Neuronal stem cell (in vitro differentiated cells): ENCODE data around the gene KCNJ12.
"Not testable (repeated sequence)": the region's sequence is repeated elsewhere in the genome, so short reads cannot be mapped to it uniquely, and the experiment has no call there.

Experiments used
- DNase-seq: peaks from one replicate; pipeline ENCODE4 v3.0.0-alpha.2; 2013; ENCODE audit warnings: low spot score
- H2AFZ ChIP-seq: one replicate; pipeline ENCODE4 v1.6.1; 2013; ENCODE audit warnings: mild to moderate bottlenecking, low read length, inconsistent platforms
- H2AK5ac ChIP-seq: 2 replicates; pipeline ENCODE4 v1.6.1; 2013; ENCODE audit warnings: low read depth, mild to moderate bottlenecking, inconsistent platforms, low read length, moderate library complexity, mixed read lengths
- H2BK120ac ChIP-seq: 2 replicates; pipeline ENCODE4 v1.6.1; 2013; ENCODE audit warnings: low read depth, mild to moderate bottlenecking, inconsistent platforms, low read length, moderate library complexity, mixed read lengths
- H2BK12ac ChIP-seq: one replicate; pipeline ENCODE4 v1.6.1; 2013; ENCODE audit warnings: low read length, inconsistent platforms
- H2BK15ac ChIP-seq: 2 replicates; pipeline ENCODE4 v1.6.1; 2013; ENCODE audit warnings: mild to moderate bottlenecking, low read length, inconsistent platforms, mixed read lengths
- H2BK5ac ChIP-seq: one replicate; pipeline ENCODE4 v1.6.1; 2013; ENCODE audit warnings: inconsistent platforms, mild to moderate bottlenecking, low read length, moderate library complexity
- H3K14ac ChIP-seq: one replicate; pipeline ENCODE4 v1.6.1; 2013; ENCODE audit warnings: low read length, inconsistent platforms
- H3K18ac ChIP-seq: 2 replicates; pipeline ENCODE4 v1.6.1; 2013; ENCODE audit warnings: low read length, inconsistent platforms
- H3K23ac ChIP-seq: 2 replicates; pipeline ENCODE4 v1.6.1; 2013; ENCODE audit warnings: low read depth, mild to moderate bottlenecking, mixed read lengths, low read length, inconsistent platforms; ENCODE audit not compliant: poor library complexity
- H3K27ac ChIP-seq: replicated peaks from 3 replicates; pipeline ENCODE4 v1.5.1; 2013; ENCODE audit warnings: low read length, inconsistent platforms
- H3K27me3 ChIP-seq, 3 experiments: 2 replicates each; pipeline ENCODE4 v1.6.1; 2013; ENCODE audit warnings: low read length in 3 of 3, mild to moderate bottlenecking in 2 of 3, inconsistent platforms in 1 of 3, low read depth in 1 of 3, mixed read lengths in 1 of 3, moderate library complexity in 1 of 3; ENCODE audit not compliant: control insufficient read depth in 3 of 3, insufficient read depth in 3 of 3
- H3K36me3 ChIP-seq, 2 donors: replicated peaks in 1 of 2; 2 replicates each; pipeline ENCODE4 v1.6.1; 2013; ENCODE audit warnings: low read length in 2 of 2; ENCODE audit not compliant: control insufficient read depth in 2 of 2, insufficient read depth in 2 of 2
- H3K4ac ChIP-seq: 2 replicates; pipeline ENCODE4 v1.6.1; 2013; ENCODE audit warnings: inconsistent platforms, mild to moderate bottlenecking, low read length, moderate library complexity
- H3K4me1 ChIP-seq, 2 donors: 1 replicate in 1 of 2; 2 replicates in 1 of 2; pipeline ENCODE4 v1.6.1; 2013; ENCODE audit warnings: low read length in 2 of 2, low read depth in 1 of 2; ENCODE audit not compliant: control insufficient read depth in 2 of 2, insufficient read depth in 1 of 2
- H3K4me2 ChIP-seq: one replicate; pipeline ENCODE4 v1.6.1; 2013; ENCODE audit warnings: mild to moderate bottlenecking, low read length, inconsistent platforms; ENCODE audit not compliant: insufficient read depth, poor library complexity, severe bottlenecking
- H3K4me3 ChIP-seq, 2 donors: 2 replicates each; pipeline ENCODE4 v1.5.1; 2013; ENCODE audit warnings: low read length in 2 of 2, mild to moderate bottlenecking in 2 of 2, inconsistent platforms in 1 of 2, moderate library complexity in 1 of 2
- H3K79me1 ChIP-seq: one replicate; pipeline ENCODE4 v1.6.1; 2013; ENCODE audit warnings: low read depth, mild to moderate bottlenecking, inconsistent platforms, low read length, moderate library complexity
- H3K9ac ChIP-seq: one replicate; pipeline ENCODE4 v1.6.1; 2013; ENCODE audit warnings: mild to moderate bottlenecking, low read depth, low read length, inconsistent platforms; ENCODE audit not compliant: poor library complexity
- H3K9me3 ChIP-seq, 2 donors: replicated peaks in 1 of 2; 2 replicates each; pipeline versions ENCODE3 to v1.6.1; 2013; ENCODE audit warnings: low read length in 2 of 2, mild to moderate bottlenecking in 2 of 2, inconsistent platforms in 1 of 2, low read depth in 1 of 2, mixed read lengths in 1 of 2, moderate library complexity in 1 of 2; ENCODE audit not compliant: control insufficient read depth in 2 of 2, insufficient read depth in 1 of 2
- H4K8ac ChIP-seq: one replicate; pipeline ENCODE4 v1.6.1; 2013; ENCODE audit warnings: low read depth, mild to moderate bottlenecking, inconsistent platforms, low read length, moderate library complexity
- H4K91ac ChIP-seq: one replicate; pipeline ENCODE4 v1.6.1; 2013; ENCODE audit warnings: low read length, low read depth, mild to moderate bottlenecking, inconsistent platforms; ENCODE audit not compliant: poor library complexity
- WGBS, 2 donors: extraction: QIAGEN DNeasy Blood & Tissue Kit; methylation state at CpG; one replicate each; pipeline ENCODE4 v1.1.7; 2013; ENCODE audit warnings: missing lambda C conversion rate in 2 of 2, mixed read lengths in 1 of 2; ENCODE audit not compliant: insufficient read length in 2 of 2, insufficient replicate concordance in 1 of 2; ENCODE audit errors: extremely low coverage in 2 of 2; 5-methylcytosine and 5-hydroxymethylcytosine counted together

KCNJ12 gene

DNA sequence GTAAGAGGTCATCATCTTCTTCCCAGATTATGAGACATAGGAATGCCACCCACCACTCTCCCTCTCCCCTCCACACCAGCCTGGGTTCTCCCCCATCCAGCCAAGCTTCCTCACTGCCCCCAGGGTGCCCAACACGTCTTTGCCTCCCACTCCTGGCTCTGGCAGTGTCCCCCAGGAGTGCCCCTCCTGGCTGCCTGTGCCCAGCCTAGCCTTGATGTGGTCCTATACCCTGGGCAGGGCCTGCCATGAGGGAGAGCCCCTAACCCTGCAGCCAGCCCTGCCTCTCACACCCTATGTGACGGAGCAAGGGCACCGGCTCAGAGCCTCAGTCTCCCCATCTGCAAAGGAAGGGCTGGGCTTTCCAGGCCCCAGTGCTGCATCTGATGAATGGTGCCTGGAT, 33.8 kb downstream of the KCNJ12 start:
- not testable (repeated sequence) for H3K27me3 ChIP-seq, H4K91ac ChIP-seq, H2BK15ac ChIP-seq, H2AFZ ChIP-seq, H3K9me3 ChIP-seq, H4K8ac ChIP-seq, H2BK12ac ChIP-seq, H2BK120ac ChIP-seq, DNase-seq, H3K4me2 ChIP-seq, H3K36me3 ChIP-seq, H3K79me1 ChIP-seq, H3K23ac ChIP-seq, H3K18ac ChIP-seq, H3K4me1 ChIP-seq, H3K27ac ChIP-seq, H3K14ac ChIP-seq, H3K9ac ChIP-seq, H2BK5ac ChIP-seq, H3K4ac ChIP-seq, H3K4me3 ChIP-seq, H2AK5ac ChIP-seq
- WGBS, 2 donors: no CpG with 5 or more reads among the region's 3 CpGs

DNA sequence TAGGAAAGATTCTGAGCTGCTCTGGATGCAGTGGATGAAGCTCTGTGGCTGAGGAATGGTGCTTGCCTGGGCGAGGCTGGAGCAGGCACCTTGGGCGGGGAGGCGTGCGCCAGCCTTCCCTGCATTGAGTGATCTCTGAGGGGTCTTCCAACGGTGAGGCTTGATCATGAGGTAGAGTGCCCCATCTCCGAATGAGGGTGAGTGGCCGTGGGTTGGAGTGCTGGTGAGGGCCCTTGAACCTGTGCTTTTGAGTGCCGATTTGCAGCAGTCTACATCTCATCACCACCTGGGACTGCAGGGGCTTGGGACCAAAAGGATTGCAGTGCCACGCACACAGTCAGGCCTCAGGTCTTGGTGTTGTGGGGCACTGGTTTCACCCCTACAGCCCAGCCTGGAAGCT, 34.2 kb downstream of the KCNJ12 start:
- not testable (repeated sequence) for H2AK5ac ChIP-seq, H2BK5ac ChIP-seq, H3K4me1 ChIP-seq, H3K36me3 ChIP-seq, H2BK120ac ChIP-seq, H3K23ac ChIP-seq, H3K9ac ChIP-seq, H3K79me1 ChIP-seq, H3K9me3 ChIP-seq, H3K27me3 ChIP-seq, H2AFZ ChIP-seq, H4K8ac ChIP-seq, H3K4me2 ChIP-seq, H4K91ac ChIP-seq, H3K4me3 ChIP-seq, H2BK12ac ChIP-seq, H2BK15ac ChIP-seq, H3K27ac ChIP-seq, DNase-seq, H3K18ac ChIP-seq, H3K14ac ChIP-seq, H3K4ac ChIP-seq
- no CpG with 5 or more reads among the region's 9 CpGs for WGBS, 2 donors

DNA sequence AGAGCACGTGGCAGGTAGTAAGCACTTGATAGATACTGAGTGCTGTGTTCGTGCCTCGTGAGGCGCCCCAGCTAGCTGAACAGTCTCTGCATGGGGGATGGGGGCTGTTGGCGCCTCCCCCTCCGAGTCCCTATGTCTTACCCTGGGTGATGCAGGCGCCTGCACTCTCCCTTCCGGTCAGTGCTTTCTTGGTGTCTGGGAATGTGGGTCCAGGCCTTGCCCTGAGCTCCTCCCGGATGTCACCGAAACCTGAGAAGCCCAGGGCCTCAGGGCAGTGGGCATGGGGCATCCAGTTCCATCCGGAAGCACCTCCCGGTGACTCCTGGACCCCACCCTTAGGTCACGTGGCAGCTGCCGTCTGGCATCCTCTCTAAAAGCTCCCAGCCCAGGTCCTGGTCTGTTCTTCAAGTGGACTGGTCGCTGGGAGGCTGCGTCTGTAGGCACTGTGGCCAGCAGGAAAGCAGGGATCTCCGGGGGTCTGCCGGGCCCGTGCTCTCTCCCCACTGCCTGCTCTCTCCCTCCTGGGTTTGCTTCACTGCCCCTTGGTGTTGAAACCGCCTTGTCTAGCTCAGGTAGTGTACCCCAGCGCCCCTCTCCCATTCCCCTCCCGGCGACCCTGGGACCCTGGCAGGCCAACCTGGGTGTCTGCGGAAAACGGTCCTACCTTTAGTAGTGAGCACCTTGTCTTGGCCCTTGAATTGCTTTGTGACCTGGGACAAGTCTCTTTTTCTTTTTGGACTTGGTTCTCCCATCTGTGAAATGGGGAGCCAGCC, 34.9 kb downstream of the KCNJ12 start:
- not testable (repeated sequence) for H2BK5ac ChIP-seq, H3K18ac ChIP-seq, H3K27me3 ChIP-seq, H2BK15ac ChIP-seq, H3K4me2 ChIP-seq, H3K9me3 ChIP-seq, H4K91ac ChIP-seq, H3K79me1 ChIP-seq, H3K27ac ChIP-seq, H3K4me1 ChIP-seq, H3K14ac ChIP-seq, H3K23ac ChIP-seq, H2AFZ ChIP-seq, H3K36me3 ChIP-seq, DNase-seq, H3K4ac ChIP-seq, H2BK12ac ChIP-seq, H2AK5ac ChIP-seq, H3K4me3 ChIP-seq, H2BK120ac ChIP-seq, H4K8ac ChIP-seq
- peak overlapping the region; percentile 50 for H3K9ac ChIP-seq
- WGBS, 2 donors: no CpG with 5 or more reads among the region's 25 CpGs

DNA sequence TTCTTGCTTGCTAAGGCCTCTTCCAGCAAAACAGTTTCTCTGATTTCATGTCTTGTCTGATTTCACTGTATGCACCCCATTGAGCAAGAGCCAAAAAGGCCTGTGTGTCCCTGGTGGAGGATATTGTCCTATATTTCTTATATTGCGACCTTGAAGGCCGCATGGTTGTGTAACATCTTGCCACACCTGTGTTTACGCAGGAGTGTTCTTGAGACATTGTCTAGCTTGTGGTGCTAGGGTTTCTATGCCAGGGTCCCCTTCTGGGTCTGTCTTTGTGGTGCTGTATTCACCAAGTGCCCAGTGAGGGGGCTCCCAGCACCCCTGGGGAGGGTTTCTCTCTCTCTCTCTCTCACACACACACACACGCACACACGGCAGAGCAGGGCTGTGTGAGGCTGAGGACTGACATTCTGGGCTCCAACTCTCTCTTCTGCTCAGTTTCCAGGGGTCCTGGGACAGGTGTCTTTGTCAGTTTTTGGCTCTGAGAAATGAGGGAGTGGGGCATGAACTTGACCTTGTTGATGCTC, 35.6 kb downstream of the KCNJ12 start:
- H3K14ac ChIP-seq, H3K27ac ChIP-seq, H3K23ac ChIP-seq, DNase-seq, H3K4me3 ChIP-seq, H3K27me3 ChIP-seq, H4K91ac ChIP-seq, H3K9me3 ChIP-seq, H3K4me1 ChIP-seq, H3K79me1 ChIP-seq, H2BK15ac ChIP-seq, H2BK5ac ChIP-seq, H2AK5ac ChIP-seq, H2AFZ ChIP-seq, H4K8ac ChIP-seq, H3K9ac ChIP-seq, H3K4me2 ChIP-seq, H3K4ac ChIP-seq, H3K36me3 ChIP-seq, H2BK12ac ChIP-seq, H2BK120ac ChIP-seq, H3K18ac ChIP-seq: not testable (repeated sequence)
- WGBS, 2 donors: no CpG with 5 or more reads among the region's 5 CpGs
